Urothelium cell line (cell line): ENCODE data around the gene CAPN2.
A peak's percentile ranks its signal among the peaks of the same experiment; 100 is the strongest.

Experiments
- DNase-seq: peaks from one replicate; pipeline ENCODE4 v3.0.0; 2011; ENCODE audit warnings: low spot score, mixed read lengths
- FAIRE-seq: peaks from 2 replicates; lab custom pipeline; 2011; peaks lifted over from hg19 to GRCh38; lab: Jason Lieb, UNC

CAPN2 gene

DNA sequence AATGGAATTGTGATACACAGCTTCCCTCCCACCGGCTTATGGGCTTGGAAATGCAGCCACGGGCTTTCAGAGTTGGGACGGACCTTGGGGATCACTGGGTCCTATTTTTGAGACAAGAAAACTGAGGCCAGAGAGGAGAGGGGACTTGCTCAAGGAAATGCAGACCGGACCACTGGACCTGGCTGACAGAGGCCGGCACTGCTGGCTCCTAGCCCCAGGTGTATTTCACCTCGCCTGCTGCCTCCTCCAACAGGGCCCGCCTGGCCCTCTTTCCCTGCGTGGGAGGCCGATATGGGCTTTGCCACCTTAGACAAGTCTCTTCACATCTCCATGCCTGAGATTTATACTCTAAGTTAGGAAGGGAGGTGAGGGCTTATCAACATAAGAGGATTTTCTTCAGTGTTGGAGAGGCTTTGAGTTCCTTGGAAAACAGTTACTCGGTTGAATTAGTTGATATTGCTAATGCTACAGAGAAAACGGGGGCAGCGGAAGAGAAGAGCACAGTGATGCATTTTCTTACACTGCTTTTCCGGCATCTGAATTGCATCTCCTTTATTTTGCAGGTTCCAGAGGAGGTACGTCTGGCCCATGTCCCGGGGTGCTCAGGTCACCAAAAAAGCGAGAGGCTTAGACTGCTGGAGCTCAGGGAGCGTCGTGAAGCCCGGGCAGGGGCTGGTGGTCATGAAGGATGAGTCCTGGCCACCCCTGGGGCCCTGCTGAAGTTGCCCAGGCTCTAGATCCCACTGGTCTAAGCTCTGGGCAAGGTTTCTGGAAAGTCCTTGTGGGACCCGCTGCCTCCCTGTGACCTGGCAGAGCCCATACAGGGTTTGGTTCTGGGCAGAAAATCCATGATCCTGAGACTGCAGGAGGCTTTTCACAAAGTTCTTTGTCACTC, 44.7 kb downstream of the CAPN2 start:
- FAIRE-seq, result no peak
- DNase-seq, result no peak

DNA sequence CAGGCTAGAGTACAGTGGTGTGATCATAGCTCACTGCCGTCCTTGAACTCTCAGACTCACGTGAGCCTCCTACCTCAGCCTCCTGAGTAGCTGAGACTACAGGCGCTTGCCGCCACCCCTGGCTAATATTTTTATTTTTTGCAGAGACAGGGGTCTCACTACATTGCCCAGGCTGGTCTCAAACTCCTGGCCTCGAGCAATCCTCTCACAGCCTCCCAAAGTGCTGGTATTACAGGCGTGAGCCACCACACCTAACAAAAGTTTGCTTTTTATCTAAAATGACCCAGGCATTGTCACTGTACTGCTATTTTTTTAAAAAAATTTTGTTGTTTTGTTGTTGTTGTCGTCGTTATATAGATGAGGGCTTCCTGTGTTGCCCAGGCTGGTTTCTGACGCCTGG, 46.4 kb downstream of the CAPN2 start:
- no peak for FAIRE-seq
- no peak for DNase-seq

DNA sequence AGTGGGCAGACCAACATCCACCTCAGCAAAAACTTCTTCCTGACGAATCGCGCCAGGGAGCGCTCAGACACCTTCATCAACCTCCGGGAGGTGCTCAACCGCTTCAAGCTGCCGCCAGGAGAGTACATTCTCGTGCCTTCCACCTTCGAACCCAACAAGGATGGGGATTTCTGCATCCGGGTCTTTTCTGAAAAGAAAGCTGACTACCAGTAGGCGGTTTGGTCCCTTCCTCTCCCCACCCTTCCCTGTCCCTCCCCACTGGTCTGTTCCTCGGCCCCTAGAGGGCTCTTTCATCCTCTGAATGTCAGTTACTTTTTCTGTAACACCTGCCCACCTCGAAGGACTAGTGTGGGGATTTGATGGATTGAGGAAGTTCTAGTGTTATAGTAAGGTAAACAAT, 46.9 kb downstream of the CAPN2 start:
- FAIRE-seq (no peak), DNase-seq (no peak)

DNA sequence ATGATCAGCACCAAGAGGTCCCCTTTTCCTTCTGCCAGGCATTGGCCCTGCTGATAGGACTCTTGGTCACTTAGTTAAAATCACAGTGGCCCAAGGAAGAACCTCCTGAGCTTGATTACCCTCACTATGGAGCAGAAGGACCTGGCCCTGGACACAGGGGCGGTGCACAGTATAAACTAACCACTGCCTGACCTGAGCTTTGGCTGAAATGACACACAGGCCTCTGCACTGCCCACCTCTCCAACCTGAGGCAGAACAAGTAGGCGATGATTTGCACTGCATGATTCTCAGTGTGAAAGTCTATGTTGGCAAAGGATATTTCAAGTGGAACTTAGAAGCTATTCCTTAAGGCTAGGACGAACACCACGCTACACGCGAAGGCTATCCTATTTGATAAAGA, 48.5 kb downstream of the CAPN2 start:
- no peak for DNase-seq
- no peak for FAIRE-seq

DNA sequence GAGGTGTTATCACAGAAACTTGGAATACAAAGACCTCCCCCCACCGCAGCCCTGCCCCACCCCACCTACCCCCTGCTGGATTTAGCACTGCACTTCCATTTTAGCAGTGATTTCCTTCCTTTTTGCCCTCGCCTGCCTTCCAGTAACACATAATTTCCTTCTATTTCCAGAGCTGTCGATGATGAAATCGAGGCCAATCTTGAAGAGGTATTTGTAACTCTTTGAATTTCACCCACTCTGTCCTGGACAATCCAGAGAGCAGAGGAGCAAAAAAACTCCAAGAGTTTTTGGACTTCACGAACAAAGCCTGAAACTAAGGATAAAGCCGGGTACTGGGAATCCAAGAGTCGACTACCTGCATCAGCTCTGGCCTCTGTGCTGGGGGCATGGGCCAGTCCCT, 49.1 kb downstream of the CAPN2 start:
- FAIRE-seq, result no peak
- no peak for DNase-seq

DNA sequence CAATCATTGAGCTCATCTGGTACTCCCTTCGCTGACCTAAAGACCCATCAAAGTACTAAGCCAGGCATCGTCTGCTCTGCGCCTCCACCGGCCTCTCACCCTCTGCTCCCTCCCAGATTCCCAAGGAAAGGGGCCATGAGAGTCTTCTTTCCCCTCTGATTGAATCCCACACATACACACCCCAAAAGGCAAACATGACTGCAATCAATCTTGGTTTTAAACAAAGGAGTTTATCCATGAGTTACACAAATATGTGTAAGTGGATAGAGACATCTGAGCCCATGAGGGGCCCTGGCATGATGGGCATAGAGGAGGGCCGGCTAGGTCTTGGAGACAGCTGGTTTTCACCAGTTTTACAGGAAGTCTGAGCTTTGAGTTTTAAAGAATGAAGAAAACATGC, 50.9 kb downstream of the CAPN2 start:
- DNase-seq (no peak), FAIRE-seq (no peak)

DNA sequence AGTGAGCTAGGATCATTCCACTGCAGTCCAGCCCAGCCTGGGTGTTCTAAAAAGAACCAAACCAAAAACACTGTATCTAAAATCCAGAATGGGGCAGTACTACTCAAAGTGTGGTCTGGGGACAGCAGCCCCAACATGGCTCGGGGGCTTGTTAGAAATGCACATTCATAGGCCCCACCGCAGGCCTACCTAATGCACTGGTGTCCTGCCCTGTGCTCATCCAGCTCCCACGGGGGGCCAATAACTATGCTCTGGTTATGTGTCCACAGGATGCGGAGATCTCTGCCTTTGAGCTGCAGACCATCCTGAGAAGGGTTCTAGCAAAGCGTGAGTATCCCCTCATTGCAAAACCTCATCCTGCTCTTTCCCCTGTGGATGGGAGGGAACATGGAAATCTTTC, 51.5 kb downstream of the CAPN2 start:
- FAIRE-seq (no peak), DNase-seq (no peak)

DNA sequence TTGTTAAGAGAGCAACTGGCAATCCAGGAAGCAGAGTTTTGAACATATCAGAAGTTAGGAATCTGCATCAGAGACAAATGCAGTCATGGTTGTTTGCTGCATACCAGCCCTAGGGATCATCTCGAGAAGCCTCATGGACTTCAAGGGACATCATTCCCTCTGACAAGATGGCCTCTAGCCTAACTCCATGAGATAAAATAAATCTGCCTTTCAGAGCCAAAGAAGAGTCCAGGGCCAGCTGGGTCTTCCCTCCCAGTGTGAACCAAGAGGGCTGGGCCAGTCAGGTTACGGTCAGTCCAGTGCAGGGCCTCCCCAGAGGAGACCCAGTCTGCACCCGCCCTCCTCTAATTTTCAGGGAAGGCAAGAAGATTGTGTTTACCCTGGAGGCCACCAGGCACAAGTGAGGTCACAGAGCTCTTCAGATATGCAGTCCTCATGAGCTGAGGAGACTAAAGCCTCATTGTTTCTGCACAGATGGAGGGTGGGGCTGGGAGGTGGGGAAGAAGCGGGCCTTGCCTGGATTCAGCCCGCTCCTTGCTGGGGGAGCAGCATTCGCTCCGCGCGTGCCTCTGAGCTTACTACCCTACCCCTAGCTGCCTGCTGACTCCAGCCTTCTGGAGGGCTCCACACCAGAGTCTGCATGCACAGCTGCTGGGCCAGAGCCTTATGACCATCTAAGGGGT, 52.8 kb downstream of the CAPN2 start:
- FAIRE-seq, result no peak
- DNase-seq, result no peak

DNA sequence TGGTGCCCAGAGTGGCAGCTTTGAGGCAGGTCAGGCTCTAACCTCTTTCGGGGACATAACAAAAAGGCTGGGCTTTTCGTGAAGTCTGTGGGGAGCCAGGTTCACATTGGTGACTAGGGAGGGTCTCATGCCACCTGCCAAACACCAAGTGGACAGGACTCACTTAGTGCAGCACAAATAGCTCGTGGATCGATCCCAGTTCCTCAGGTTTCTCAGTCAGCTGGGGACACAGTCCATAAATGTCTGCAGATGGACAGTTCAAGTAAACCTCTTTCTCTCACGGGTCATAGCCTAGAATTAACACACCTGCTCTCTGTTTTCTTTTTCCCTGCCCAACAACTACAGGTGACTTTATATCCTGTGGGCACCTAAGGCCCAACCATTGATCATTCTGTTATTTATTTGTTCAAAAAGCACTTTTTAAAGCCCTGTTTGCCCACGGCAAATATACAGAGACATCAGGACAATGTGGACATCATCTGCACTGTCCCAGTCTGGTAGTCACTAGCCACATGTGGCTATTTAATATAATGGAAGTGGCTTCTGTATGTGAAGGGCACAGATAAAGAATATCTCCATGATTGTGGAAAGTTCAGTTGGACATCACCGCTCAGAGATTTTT, 53.5 kb downstream of the CAPN2 start:
- DNase-seq (no peak), FAIRE-seq (no peak)

DNA sequence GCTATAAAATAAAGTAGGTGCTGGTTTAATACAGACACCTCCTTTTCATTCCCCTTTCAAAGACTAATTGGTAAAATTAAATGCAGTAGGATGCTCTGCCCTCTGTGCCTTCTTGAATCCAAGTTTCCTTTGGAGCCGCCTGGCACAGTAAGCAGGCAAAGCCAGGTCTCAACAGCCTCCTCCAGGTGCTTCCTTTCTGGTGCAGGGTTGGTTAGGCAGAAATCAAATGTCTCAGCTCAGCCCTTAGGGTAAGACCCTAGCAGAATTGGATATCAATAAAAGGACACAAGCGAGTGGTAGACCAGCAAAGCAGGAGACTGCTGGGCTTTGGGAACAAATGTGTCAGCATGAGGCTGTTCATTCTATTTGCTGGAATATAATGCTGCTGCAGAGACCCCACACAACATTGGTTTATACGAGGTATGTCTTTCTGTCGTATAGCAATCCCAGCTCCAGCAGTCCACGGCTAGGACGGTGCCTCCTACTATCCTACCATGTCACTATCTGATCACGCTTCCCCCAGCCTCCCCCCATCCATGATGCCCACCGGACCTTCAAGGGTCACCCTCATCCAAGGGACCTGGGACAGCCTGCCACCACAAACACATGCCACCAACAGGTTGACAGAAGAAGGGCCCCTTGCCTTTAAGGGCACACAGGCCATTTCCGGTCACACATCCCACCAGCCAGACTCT, 58.4 kb downstream of the CAPN2 start:
- no peak for FAIRE-seq
- no peak for DNase-seq

DNA sequence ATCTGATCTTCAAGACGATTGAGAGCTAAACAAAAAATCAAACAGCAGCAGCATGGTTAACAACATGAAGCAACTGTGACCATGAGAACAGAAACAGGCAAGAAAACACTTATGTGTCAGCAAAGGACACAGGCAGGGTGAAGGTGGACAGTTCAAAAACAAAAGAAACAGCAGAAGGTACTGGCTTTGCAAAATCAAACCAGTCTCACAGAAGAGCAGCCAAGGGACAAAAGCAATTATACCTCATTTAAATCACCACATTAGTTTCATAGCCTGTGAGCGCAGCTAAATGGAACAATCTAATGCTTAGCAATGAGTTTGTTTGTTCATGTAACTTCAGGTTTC, 59.1 kb downstream of the CAPN2 start:
- DNase-seq (no peak), FAIRE-seq (no peak)

DNA sequence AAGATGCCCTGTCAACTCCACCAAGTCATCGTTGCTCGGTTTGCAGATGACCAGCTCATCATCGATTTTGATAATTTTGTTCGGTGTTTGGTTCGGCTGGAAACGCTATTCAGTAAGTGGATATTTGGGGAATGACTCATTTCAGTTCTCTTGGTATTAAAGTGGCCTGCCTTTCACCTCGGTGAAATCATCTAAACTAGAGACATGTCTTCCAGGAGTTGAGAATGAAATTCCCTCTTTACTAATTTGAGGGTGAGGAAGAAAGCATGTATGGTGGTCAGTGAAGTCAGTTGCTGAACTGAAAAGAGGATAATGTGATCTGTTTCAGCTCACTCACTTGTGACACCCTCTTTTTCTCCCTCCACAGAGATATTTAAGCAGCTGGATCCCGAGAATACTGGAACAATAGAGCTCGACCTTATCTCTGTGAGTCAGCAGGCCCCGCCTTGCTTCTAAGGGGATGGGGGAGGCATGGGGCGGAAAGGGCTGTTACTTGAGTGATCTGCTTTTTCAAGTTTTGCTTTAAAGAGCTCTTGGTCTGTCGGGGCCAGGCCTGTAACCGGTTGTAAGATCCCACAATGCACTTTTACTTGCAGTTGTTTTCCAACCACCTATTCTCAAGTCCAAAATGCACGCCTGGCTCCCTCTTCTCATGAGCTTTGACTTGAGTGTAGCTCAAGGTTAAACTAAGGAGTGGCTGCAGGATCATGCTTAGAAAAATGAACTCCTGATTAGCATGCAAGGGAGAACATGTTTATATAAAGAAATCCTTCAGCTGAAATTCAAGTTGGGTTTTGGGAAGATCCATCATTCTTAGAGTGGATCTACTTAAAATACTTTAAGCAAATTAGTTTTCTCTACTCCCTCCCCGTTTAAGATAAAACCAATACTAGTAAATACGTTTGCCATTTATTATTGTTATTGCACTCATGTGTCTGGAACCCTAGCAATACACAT, 59.8 kb downstream of the CAPN2 start:
- FAIRE-seq (no peak), DNase-seq (peak; percentile 74)

DNA sequence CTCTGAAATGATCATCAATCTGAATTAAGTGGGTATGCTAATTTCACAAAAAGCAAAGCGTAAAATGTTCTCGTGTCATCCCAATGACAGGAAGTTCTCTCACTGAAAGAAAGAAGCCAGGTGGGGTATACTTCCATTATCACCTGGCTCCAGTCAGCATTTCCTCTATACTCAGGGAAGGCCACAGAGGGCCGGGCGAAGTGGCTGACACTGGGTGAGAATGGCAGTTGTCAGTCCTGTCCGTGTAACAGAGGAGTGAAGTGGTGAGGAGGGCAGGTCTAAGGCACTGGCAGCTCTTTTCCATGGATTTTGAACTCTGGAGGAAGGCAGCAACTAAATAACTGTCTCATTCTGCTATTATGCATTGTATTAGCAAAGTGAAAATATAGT, 60.4 kb downstream of the CAPN2 start:
- DNase-seq (no peak), FAIRE-seq (no peak)

DNA sequence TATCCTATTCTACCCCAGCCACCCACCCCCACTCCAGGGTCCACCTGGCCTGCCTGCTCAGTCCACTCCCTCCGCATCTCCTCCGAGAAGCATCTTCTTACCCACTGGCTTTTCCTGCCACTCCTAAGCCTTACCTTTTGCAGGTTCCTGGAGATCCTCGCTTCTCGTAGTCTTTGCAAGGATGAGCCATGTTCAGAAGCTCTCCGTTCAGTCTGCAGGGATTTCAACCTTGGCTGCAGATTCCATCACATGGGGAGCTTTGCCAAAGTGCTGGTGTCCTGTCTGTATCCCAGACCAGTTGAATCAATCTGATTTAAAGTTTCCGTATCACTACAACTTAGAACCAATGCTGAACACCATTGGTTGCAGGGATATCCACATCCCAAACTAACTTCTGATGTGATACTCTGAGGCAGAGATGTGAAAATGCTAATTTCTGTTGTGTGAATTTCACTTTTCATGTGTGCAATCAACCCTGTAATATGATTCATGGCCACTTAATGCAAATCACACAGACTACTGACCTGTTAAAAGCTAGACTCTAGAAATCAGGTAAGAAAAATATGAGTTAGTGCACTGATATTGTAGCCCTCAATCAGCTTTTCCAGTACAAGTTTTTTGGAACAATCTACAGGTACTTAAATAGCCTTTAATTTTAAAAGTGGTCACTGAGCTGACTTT, 61.9 kb downstream of the CAPN2 start:
- DNase-seq (no peak), FAIRE-seq (no peak)

DNA sequence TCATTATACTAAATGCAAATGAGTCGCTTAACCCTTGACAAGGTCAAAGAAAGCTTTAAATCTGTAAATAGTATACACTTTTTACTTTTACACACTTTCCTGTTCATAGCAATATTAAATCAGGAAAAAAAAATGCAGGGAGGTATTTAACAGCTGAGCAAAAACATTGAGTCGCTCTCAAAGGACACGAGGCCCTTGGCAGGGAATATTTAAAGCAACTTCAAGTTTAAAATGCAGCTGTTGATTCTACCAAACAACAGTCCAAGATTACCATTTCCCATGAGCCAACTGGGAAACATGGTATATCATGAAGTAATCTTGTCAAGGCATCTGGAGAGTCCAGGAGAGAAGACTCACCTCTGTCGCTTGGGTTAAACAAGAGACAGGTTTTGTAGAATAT, 62.7 kb downstream of the CAPN2 start:
- no peak for FAIRE-seq
- DNase-seq, result no peak

DNA sequence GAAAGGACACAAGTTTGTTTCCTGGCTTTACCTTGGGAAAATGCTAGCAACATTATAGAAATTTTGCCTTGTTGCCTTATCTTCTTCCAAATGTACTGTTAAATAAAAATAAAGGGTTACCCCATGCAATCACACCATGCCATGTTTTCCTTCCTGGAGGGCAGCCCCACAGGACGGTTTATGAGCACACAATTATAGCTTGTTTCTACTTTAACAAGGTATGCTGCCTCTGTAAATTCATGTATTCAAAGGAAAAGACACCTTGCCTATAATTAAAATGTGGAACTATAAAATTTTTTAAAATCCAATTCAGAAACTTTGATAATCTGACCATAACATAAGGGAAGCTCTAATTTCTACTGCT, 63.4 kb downstream of the CAPN2 start:
- DNase-seq, result no peak
- FAIRE-seq, result no peak

DNA sequence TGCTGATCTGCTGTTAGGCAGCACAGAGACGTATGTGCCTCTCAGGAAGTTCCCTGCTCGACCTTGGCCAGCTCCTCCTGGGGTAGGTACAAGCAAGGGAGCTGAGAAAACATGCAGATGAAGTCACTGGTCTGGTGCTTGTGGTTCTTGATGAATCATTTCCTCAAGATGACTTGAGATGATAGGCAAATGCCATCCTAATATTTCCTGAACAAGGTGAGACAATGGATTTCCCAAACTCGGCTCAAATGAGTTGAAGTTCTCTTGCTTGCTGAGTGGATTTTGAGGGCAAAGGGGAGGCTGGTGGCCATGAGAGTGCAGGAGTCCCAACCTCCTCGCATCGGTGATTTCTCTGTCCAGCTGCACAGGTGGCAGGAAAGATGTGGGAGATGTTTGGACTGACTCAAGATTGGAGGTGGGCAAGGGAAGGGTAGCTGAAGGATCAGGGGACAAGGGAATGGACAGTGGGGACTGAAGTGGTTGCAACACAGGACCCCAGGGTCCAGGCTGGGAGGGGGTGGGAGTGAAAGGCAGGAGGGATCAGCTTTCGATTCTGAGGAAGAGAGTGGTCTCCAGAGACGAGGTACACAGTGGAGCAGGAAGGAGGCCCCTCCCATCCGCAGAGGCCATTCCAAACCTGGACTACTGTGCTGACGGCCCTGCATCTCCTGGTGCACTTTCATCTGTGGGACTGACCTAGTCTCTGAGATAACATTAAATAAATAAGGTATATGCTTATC, 63.9 kb downstream of the CAPN2 start:
- DNase-seq (peak; percentile 76), FAIRE-seq (no peak)

DNA sequence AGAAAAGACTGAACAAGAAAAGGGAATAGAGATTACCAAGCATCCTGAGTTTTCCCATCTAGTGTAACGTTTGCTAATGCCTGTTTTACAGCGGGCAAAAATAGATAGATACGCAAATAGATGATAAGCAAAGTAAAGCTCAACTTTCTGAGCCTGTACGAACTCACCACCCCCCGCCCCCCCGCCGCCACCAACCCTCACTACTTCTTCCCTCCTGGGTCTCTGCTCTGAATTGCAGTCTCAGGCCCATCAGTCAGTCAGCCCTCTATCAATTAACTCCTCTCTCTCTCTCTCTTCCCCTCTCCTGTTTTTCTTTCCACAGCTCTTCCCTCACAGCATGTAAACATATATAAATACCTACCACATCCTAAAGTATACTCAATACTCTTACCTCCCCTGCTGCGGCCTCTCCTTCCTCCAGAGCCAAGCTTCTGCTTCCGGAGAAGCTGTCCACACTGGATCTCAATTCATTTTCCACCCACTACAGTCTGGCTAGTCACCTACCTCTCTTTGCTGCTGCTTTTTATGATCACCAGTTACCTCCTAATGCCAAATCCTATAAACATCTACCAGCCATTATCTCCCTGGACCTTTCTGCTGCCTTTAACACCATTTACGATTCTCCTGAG, 64.6 kb downstream of the CAPN2 start:
- no peak for FAIRE-seq

DNA sequence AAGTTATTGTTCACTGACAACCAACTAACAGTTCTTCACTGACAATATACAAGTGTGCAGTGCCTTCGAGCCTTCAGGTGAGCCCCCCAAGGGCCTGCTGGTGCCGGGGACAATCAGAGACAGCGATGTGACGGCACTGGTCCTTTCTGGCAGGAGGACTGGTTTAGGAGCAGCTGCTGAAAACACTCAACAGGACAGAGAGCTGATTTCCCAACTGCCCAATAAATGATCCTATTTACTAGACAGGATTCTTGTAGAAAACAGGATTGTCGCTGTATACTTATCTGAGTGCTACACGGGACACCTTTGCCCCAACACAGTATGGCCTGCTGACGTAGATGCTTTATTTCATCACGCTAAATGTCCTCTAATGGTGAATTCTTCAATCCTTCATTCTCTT, 68.0 kb downstream of the CAPN2 start:
- FAIRE-seq (no peak), DNase-seq (no peak)

More for the DNA sequence above, 64.6 kb downstream of the CAPN2 start:
- DNase-seq, result no peak
